H1 (cell line): Measurements from ENCODE around the gene APEH. TPM values are rescaled to one million over a fixed set of nuclear protein-coding genes. Genes with fewer than 3 reads are reported as not detected.

Experiments
- CTCF ChIA-PET: fragments of 300-600 bp; sonication (Branson Sonifier 250); formaldehyde crosslinking; loops from one replicate; lab custom pipeline; 2021; ENCODE audit not compliant: partially characterized antibody; lab: Charles Lee
- POLR2A ChIA-PET: fragments of 300-600 bp; sonication (Branson Sonifier 250); formaldehyde crosslinking; loops from one replicate; lab custom pipeline; 2021; ENCODE audit warnings: inconsistent platforms; ENCODE audit not compliant: partially characterized antibody; lab: Charles Lee
- DNase-seq, 2 experiments: peaks; one replicate each; pipeline versions ENCODE4 v3.0.0 to v3.0.0-alpha.2; 2010 to 2022; ENCODE audit warnings: low spot score in 2 of 2, low read depth in 1 of 2, mixed read lengths in 1 of 2
- FAIRE-seq: peaks from 2 replicates; lab custom pipeline; 2011; peaks lifted over from hg19 to GRCh38; lab: Jason Lieb, UNC
- H2AFZ ChIP-seq: 2 replicates; pipeline ENCODE4 v1.8.1; 2012; ENCODE audit warnings: low read length, inconsistent platforms
- H2AK5ac ChIP-seq: 2 replicates; pipeline ENCODE4 v1.6.1; 2013; ENCODE audit warnings: low read depth, low read length
- H2BK120ac ChIP-seq: replicated peaks from 2 replicates; pipeline ENCODE3; 2013; ENCODE audit warnings: low read depth, low read length, inconsistent platforms
- H2BK12ac ChIP-seq: 2 replicates; pipeline ENCODE4 v1.6.1; 2013; ENCODE audit warnings: low read depth, low read length
- H2BK15ac ChIP-seq: 2 replicates; pipeline ENCODE4 v1.6.1; 2013; ENCODE audit warnings: low read length
- H2BK20ac ChIP-seq: 2 replicates; pipeline ENCODE4 v1.6.1; 2013; ENCODE audit warnings: low read length
- H2BK5ac ChIP-seq: 2 replicates; pipeline ENCODE4 v1.6.1; 2013; ENCODE audit warnings: low read depth, low read length
- H3K14ac ChIP-seq: 2 replicates; pipeline ENCODE4 v1.6.1; 2013; ENCODE audit warnings: inconsistent platforms; ENCODE audit not compliant: insufficient read length
- H3K18ac ChIP-seq: 2 replicates; pipeline ENCODE4 v1.6.1; 2013; ENCODE audit warnings: low read length; ENCODE audit errors: extremely low read depth
- H3K23ac ChIP-seq: 2 replicates; pipeline ENCODE4 v1.6.1; 2013; ENCODE audit warnings: inconsistent platforms; ENCODE audit not compliant: insufficient read length
- H3K23me2 ChIP-seq: 2 replicates; pipeline ENCODE4 v1.6.1; 2013; ENCODE audit warnings: low read depth, low read length
- H3K27ac ChIP-seq: 2 replicates; pipeline ENCODE4 v1.6.1; 2011; ENCODE audit warnings: low read depth, low read length, inconsistent platforms
- H3K27me3 ChIP-seq, 4 experiments: replicated peaks in 1 of 4; 1 replicate in 1 of 4; 2 replicates in 3 of 4; pipeline versions ENCODE4 v1.6.1 to v1.8.1; 2011 to 2013; ENCODE audit warnings: low read length in 3 of 4, mild to moderate bottlenecking in 3 of 4, inconsistent platforms in 2 of 4, mixed read lengths in 2 of 4, moderate library complexity in 1 of 4; ENCODE audit not compliant: control insufficient read depth in 3 of 4, insufficient read depth in 3 of 4; ENCODE audit errors: extremely low read depth in 1 of 4
- H3K36me3 ChIP-seq, 4 experiments: 2 replicates each; pipeline versions ENCODE4 v1.6.1 to v1.8.1; 2011 to 2013; ENCODE audit warnings: mild to moderate bottlenecking in 4 of 4, low read length in 3 of 4, moderate library complexity in 2 of 4, control low read depth in 1 of 4, inconsistent platforms in 1 of 4; ENCODE audit not compliant: insufficient read depth in 4 of 4, control insufficient read depth in 2 of 4
- H3K4ac ChIP-seq: replicated peaks from 2 replicates; pipeline ENCODE3; 2013; ENCODE audit warnings: low read length, low read depth, mixed read lengths, inconsistent platforms; ENCODE audit not compliant: insufficient read length
- H3K4me1 ChIP-seq, 4 experiments: replicated peaks in 1 of 4; 1 replicate in 1 of 4; 2 replicates in 3 of 4; pipeline versions ENCODE4 v1.6.1 to v1.8.1; 2011 to 2013; ENCODE audit warnings: low read length in 3 of 4, inconsistent platforms in 2 of 4, mixed read lengths in 1 of 4; ENCODE audit not compliant: insufficient read depth in 4 of 4, control insufficient read depth in 3 of 4
- H3K4me2 ChIP-seq, 2 experiments: 2 replicates each; pipeline versions ENCODE4 v1.6.1 to v1.8.1; 2011 to 2013; ENCODE audit warnings: low read depth in 2 of 2, low read length in 2 of 2, control low read depth in 1 of 2, inconsistent platforms in 1 of 2, mild to moderate bottlenecking in 1 of 2; ENCODE audit not compliant: insufficient read depth in 1 of 2
- H3K4me3 ChIP-seq, 4 experiments: fragments of 200-600, 300-600 bp in 1 of 4; sonication (generic), shearing (Covaris generic), sonication (Bioruptor Twin) in 1 of 4; 2 replicates each; pipeline versions ENCODE4 v1.5.1 to v1.8.1; 2011 to 2016; ENCODE audit warnings: low read length in 4 of 4, low read depth in 3 of 4, control low read depth in 2 of 4, inconsistent platforms in 2 of 4, mild to moderate bottlenecking in 2 of 4, mixed read lengths in 1 of 4, moderate library complexity in 1 of 4; ENCODE audit not compliant: insufficient read depth in 2 of 4; ENCODE audit errors: extremely low read depth in 1 of 4
- H3K56ac ChIP-seq: replicated peaks from 2 replicates; pipeline ENCODE3; 2013; ENCODE audit warnings: low read depth, mild to moderate bottlenecking, mixed read lengths, low read length, inconsistent platforms; ENCODE audit not compliant: insufficient read length
- H3K79me1 ChIP-seq: 2 replicates; pipeline ENCODE4 v1.6.1; 2013; ENCODE audit warnings: low read depth, low read length, control low read depth
- H3K79me2 ChIP-seq, 2 experiments: 2 replicates each; pipeline versions ENCODE4 v1.6.1 to v1.8.1; 2012 to 2013; ENCODE audit warnings: low read length in 2 of 2, mild to moderate bottlenecking in 2 of 2, inconsistent platforms in 1 of 2; ENCODE audit not compliant: insufficient read depth in 2 of 2, control insufficient read depth in 1 of 2
- H3K9ac ChIP-seq, 4 experiments: replicated peaks in 1 of 4; 1 replicate in 1 of 4; 2 replicates in 3 of 4; pipeline versions ENCODE4 v1.6.1 to v1.8.1; 2011 to 2013; ENCODE audit warnings: low read depth in 3 of 4, low read length in 3 of 4, control low read depth in 2 of 4, mild to moderate bottlenecking in 2 of 4, moderate library complexity in 2 of 4, inconsistent platforms in 1 of 4; ENCODE audit errors: extremely low read depth in 1 of 4
- H3K9me3 ChIP-seq, 2 experiments: 2 replicates each; pipeline versions ENCODE4 v1.6.1 to v1.8.1; 2012 to 2013; ENCODE audit warnings: mild to moderate bottlenecking in 2 of 2, moderate library complexity in 2 of 2, control low read depth in 1 of 2, inconsistent platforms in 1 of 2, low read depth in 1 of 2, low read length in 1 of 2, mixed read lengths in 1 of 2; ENCODE audit not compliant: insufficient read depth in 2 of 2
- H4K20me1 ChIP-seq, 2 experiments: replicated peaks in 1 of 2; 2 replicates each; pipeline versions ENCODE3 to v1.8.1; 2011 to 2013; ENCODE audit warnings: inconsistent platforms in 2 of 2, low read length in 2 of 2, mild to moderate bottlenecking in 1 of 2; ENCODE audit not compliant: insufficient read depth in 2 of 2, control insufficient read depth in 1 of 2
- H4K5ac ChIP-seq: 2 replicates; pipeline ENCODE4 v1.6.1; 2013; ENCODE audit warnings: low read length, low read depth, mixed read lengths, inconsistent platforms; ENCODE audit not compliant: insufficient read length
- H4K8ac ChIP-seq: 2 replicates; pipeline ENCODE4 v1.8.0; 2013; ENCODE audit warnings: mild to moderate bottlenecking, moderate library complexity, low read length, inconsistent platforms; ENCODE audit not compliant: insufficient read depth; ENCODE audit errors: extremely low read depth
- H4K91ac ChIP-seq: replicated peaks from 2 replicates; pipeline ENCODE3; 2013; ENCODE audit warnings: low read length, mixed read lengths, inconsistent platforms; ENCODE audit not compliant: insufficient read length
- E2F6 ChIP-seq: IDR thresholded peaks from 2 replicates; pipeline ENCODE4 v1.6.1; 2012; ENCODE audit warnings: inconsistent platforms
- RBBP5 ChIP-seq: IDR thresholded peaks from 2 replicates; pipeline ENCODE4 v1.7.1; 2012; ENCODE audit warnings: low read depth, mild to moderate bottlenecking, inconsistent platforms, low read length, moderate library complexity, borderline replicate concordance
- WGBS, 2 experiments: shearing (Covaris generic) in 1 of 2; methylation state at CpG; one replicate each; pipeline versions ENCODE4 v1.1.6 to v1.1.7; 2013 to 2015; ENCODE audit warnings: low lambda C conversion rate in 2 of 2, mixed read lengths in 2 of 2, inconsistent platforms in 1 of 2, low coverage in 1 of 2, missing lambda C conversion rate in 1 of 2; ENCODE audit not compliant: insufficient replicate concordance in 2 of 2, insufficient coverage in 1 of 2, insufficient read length in 1 of 2; ENCODE audit errors: extremely low coverage in 1 of 2, missing lambda C conversion rate in 1 of 2; 5-methylcytosine and 5-hydroxymethylcytosine counted together
- polyA plus RNA-seq, 7 experiments: library from polyadenylated mRNA; depleted of rRNA in 3 of 7; stranded (reverse) in 5 of 7; unstranded in 2 of 7; fragments of >200 nt in 5 of 7; fragments of 200-250 nt in 2 of 7; gene quantifications; 1 replicate in 5 of 7; 2 replicates in 1 of 7; 4 replicates in 1 of 7; pipeline versions ENCODE4 v1.2.1 to v1.2.3, GENCODE V29; 2011 to 2013; ENCODE audit warnings: missing spikeins in 2 of 7, mixed read lengths in 2 of 7
- total RNA-seq: library from RNA; stranded (reverse); fragmentation: NEBNext Ultra II Directional; extraction: Animal tissue kit (Norgen Biotek cat#: 25700); gene quantifications from 2 replicates; pipeline ENCODE4 v1.2.1, GENCODE V29; 2021

APEH gene
- total and polyA plus RNA-seq, 2 of the 8 experiments (the other 6 are each of a cell fraction or from before 2014, with no cell fraction given), result 222 to 260 TPM

DNA sequence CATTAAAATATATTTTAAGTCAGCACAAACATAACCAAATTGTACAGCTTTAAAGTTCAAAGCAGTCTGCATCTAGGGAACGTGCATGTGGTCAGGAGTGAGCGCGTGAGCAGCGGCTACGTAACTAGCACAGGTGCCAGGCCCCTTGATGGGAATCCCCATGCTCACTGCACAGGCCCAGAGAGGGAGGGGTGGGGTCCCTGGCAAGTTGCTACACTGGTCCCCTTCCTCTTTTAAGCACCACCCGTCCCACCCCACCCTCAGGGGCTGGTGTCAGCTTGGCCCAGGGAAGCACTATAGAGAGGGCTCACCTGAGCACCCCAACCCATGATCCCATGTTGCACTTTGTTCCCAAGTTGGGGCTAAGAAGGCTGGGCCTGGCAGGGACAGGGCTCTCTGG lies 50.4 kb downstream of the APEH start:
- Histone ChIP-seq H2BK5ac (no peak overlapping the region; the same call in 1 of the 2 replicates), H3K4me3 (peak overlapping the region; percentile 72 to 97 (median 94)), H3K18ac (no peak overlapping the region; the same call in 1 of the 2 replicates), H3K9ac (peak overlapping the region; percentile 43 to 90 (median 86)), H3K14ac (no peak overlapping the region), H3K9me3 (no peaks in the 10 kb centered on the region), H4K8ac (peak overlapping the region; percentile 94), H3K27ac (peak overlapping the region; percentile 80; the same call in 1 of the 2 replicates), H3K79me1 (peaks cover 5% of the 10 kb centered on the region; the same call in 1 of the 2 replicates), H3K27me3 (no peaks in the 10 kb centered on the region), H3K4ac (no peak overlapping the region), H2AK5ac (peak overlapping the region; percentile 69; the same call in 1 of the 2 replicates), H2BK120ac (no peak overlapping the region), H2AFZ (no peak overlapping the region), H3K79me2 (peaks cover 0 to 8% of the 10 kb centered on the region in 2 experiments; a peak in 1 of 4 replicates), H2BK20ac (no peak overlapping the region), H3K4me2 (peak overlapping the region; percentile 59 to 82), H2BK12ac (no peak overlapping the region; the same call in 1 of the 2 replicates), H2BK15ac (no peak overlapping the region), H3K23me2 (peaks cover 6% of the 10 kb centered on the region; the same call in 1 of the 2 replicates), H3K56ac (no peak overlapping the region), H3K4me1 (peaks cover 0 to 15% (median 8%) of the 10 kb centered on the region in 4 experiments; a peak in 6 of 7 replicates), H4K5ac (no peak overlapping the region), H3K23ac (no peak overlapping the region), H3K36me3 (peaks cover 10 to 20% (median 18%) of the 10 kb centered on the region in 4 experiments), H4K91ac (peak overlapping the region; percentile 10), H4K20me1 (peaks cover 7 to 20% of the 10 kb centered on the region in 2 experiments)
- 42% methylated on average over 6 of the region's 6 CpGs; no CpG with 5 or more reads in 1 of the 2 experiments for WGBS, 2 experiments
- POLR2A ChIA-PET, result interaction anchor here (0.7 to 7.3 kb wide), 5 partner anchors 10 to 555 kb away, joined by 3 to 41 read pairs (median 13); partner anchors contain the start of gene IP6K1
- CTCF ChIA-PET, result interaction anchor here (0.8 to 1.5 kb wide), 5 partner anchors 20 to 205 kb away, joined by 3 to 14 read pairs (median 3); partner anchors contain the start of genes IP6K1 and MON1A
- FAIRE-seq (no peak), DNase-seq (peak in 1 of 2 experiments; percentile 50)
- no peak for TF ChIP-seq E2F6
- TF ChIP-seq RBBP5, result 0 out of 2 replicates have a peak, but pooled peaks have one; percentile 4
